Stimulated activated CD4-positive, alpha-beta T cell treated with anti-CD3 and anti-CD28 coated beads, TNF-alpha, amount 100 ng/mL, for 48 hours (primary cell): Measurements from ENCODE around the gene ZNF530.

Source experiments
- DNase-seq, 3 donors: peaks; one replicate each; pipeline ENCODE4 v3.0.0-alpha.2; 2020; ENCODE audit warnings: low read depth in 3 of 3

Gene ZNF530

DNA sequence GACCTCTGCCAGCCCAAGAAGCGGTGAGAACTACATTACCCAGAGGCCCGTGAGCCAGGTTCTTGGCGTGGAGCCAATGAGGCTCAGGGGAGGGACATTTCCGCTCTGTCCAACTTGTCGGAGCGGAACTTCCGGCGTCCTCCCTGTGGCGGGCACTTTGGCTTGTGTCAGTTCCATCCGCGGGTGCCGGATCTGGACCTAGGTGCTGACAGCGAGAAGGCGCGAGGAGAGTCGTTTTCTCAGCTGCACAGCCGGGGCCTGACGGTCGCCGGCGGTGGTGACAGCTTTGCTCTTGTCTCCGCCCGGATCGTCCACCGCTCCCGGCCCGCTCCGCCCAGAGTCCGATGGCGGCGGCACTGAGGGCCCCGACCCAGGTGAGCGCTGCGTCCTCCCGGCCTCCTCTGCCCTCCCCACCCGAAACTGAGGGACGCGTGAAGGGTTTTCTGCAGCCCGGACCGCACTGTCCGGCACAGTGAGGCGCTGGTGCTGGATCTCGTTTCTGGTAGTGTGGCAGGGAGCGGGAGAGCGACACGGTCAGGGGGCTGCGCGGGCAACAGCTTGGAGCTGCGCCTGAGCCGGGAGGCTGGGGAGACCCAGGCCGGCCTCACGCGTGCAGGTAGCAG, at the start of gene ZNF530:
Gene ZNF530, plus strand, starts transcription at position 125 of the 623 bp plus-strand sequence. CDS start 4,461 bp downstream, outside the sequence.
- peak; percentile 82 to 83 (median 82) for DNase-seq

DNA sequence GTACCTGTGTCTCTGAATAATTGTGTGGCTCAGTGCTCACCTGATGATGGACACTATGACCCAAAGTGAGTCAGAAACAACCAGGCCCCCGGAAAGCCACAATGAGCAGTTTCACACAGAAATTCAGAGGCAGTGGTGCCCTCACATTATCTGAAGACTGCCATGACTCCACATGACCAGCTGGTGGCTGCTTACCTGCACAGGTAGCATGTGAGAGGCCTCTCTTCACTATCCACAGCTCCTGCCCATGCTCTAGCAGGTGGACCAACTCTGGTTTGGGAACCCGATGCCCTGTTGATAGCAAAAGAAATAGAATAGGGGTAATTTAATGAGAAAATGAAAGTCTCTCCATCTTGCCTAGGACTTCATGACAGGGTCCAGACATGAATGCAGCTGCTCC, 47.3 kb upstream of the ZNF530 start:
- no peak for DNase-seq

DNA sequence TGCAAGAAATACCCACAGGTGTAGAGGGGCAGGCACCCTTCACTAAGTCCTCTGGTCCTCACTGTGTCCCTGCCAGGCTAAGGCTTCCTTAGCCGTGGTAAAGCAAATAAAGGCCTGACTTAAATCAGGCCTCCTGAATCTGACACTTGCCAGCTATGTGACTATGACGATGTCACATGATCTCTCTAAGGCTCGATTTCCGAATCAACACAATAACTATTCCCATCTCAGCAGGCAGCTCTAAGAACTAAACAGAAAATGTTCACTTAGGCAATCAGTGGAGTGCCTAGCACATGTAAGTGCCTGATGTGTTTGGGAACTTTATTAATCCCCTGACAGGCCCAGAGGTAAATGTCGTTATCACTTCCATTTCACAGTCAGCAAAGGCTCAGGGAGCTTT, 42.0 kb upstream of the ZNF530 start:
- DNase-seq, result no peak

DNA sequence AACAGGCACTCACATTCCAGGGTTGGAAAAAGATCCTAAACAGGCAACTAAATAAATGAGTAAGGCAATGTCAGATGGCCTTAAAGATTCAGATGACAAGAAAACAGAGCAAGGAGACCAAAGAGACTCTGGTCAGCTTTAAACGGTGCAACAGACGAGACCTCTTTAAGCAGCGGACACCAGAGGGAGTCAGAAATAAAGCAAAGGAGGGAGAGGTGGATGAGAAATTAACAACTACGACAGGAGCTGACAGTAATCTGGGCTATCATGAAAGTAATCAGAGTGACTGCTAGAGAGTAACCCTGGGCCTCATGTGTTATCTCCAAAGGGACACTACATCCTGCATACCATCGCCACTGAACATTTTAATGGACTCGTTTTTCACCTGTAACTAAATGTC, 41.2 kb upstream of the ZNF530 start:
- no peak for DNase-seq

DNA sequence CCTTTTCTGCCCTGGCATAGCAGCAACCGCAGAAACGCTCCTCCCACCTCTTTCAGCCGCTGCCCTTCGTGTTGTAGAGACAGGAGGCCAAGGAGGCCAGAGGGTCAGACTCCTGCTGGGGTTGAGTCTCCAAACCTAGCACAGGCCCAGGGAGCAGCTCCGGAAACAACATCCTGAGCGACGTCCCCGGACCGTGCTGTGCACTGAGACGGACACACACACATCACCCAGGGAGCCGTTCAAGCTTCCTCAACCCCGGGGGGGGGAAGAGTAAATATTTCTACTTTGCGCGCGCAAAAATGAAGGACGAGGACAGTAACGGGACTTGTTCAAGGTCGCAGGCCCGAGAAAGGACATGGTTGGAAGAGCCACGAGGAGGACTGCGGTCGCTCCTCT, 40.7 kb upstream of the ZNF530 start:
- no peak for DNase-seq

DNA sequence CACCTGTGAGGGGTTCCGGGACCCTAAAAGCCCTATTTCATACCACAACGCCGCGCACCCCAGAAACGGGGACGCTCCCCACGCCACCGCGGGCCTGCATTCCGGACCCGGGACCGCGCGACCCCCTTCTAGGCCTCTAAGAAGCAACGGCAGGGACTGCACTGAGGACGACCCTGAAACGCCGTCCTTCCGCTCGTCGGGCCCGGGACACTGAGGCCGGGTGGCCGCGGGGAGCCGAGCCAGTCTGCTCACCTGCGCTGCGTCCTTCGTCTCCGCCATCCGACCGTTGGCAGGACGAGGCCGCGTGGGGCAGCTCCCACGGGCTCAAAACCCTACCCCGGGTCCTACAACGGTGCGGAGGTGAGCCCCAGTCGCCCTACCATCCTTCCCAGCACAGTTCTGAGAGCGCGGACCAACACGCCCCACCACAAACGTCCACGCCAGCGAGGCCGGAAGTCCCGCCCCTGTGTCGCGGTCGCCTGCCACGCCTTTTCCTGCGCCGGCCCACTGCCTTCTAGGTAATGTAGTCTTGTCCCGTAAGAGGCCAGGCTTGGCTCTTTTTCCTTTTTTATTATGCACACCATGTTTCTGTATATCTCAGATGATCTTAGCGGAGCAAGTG, 40.2 kb upstream of the ZNF530 start, which contains the start of gene ZNF550:
Gene ZNF550, minus strand, starts transcription at position 460 of the 622 bp plus-strand sequence. Its CDS starts 181 bp downstream, at position 279.
- peak; percentile 74 to 82 (median 79) for DNase-seq

DNA sequence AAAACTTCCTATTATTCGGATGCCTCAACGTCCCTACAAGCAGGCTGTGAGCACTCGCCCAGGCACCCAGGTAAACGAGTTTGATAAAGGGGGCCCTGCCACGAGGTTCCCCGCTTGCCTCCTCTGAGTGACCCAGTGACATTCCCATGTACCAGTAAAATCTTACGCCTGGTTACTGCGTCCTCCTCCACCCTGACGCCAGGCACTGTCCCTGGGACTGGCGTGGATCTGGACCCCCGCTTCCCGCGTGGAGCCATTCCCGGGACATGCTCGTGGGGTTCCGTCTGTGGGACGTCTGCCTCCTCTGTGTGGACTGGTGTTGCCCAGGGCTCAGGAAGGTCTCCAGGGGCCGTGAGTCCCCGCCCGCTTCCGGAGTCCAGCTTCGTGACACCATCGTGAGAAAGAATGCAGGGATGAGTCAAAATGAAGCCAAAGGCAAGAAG, 39.6 kb upstream of the ZNF530 start:
- no peak for DNase-seq

DNA sequence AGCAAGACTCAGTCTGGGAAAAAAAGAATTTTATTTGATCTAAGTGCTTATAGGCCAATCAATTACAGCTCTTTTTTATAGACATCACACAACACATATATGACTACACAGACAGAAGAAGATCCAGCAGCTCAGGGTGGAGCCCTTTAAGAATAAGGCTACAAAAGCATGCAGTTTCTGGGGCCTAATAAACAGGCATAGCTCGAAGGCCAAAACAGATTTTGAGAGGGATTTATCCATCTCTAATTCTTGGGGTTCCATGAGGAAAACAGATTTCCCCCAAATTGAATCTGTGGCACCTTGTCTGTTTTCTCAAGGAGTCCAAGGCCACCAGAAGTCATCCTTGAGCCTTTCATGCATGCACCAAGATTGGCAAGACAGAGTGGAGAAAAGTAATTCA, 36.1 kb upstream of the ZNF530 start:
- DNase-seq, result no peak

DNA sequence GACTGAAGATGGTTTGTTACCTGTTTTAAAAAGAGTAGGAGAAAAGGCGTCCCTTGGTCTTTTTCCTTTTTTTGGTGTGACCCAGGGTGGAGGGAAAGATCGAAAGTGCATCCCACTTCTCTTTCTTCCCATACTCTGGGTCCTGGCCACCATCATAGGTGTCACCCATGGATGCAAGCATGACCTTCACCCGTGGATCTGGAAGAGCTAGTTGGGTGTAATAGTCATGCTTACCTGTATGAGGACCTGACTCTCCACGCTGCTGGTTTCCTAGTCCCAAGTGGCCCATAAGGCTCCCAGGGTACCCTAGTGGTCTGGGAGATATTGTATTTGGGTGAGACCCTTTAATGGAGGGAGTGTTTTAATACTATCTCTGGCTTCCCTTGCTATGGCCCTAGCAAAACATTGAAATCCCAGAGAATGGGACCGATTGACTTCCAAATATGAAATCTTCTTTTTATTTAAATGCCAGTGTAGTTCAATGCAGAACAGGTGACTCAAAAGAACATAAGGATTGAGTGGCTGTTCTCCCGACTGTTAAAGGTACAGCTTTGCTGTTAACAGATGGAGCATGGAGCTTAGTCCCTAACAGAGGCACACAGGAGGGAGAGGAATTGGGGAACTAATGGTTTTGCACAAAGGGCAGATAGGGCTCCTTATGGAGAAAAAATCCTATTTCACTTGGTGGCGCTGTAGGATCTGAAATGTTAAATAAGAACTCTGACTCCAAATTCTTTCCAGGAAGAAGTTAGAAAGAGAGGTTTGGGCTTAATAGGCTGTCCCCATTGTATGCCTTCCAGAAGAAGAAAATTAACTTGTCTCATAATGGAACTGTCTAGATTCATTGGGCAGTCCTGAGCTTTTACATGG, 33.1 kb upstream of the ZNF530 start:
- DNase-seq, result no peak

DNA sequence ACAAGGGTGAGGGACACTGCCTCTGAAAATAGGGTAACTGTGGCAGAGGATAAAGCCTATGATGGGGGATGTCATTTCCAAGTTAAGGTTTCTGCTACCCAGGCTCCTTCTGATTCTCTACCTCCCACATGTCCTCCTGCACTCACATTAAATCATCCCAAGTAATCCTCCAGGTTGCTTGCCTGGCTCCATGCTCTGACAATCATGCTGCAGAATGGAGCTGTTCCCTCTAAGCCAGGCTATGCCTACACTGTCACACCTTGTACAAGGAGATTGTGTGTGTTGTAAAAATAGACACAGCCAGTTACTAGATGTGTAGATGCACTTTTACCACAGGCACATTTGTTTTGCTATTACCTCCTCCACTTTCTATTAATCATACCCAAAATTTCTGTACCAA, 29.0 kb upstream of the ZNF530 start:
- DNase-seq, result no peak

DNA sequence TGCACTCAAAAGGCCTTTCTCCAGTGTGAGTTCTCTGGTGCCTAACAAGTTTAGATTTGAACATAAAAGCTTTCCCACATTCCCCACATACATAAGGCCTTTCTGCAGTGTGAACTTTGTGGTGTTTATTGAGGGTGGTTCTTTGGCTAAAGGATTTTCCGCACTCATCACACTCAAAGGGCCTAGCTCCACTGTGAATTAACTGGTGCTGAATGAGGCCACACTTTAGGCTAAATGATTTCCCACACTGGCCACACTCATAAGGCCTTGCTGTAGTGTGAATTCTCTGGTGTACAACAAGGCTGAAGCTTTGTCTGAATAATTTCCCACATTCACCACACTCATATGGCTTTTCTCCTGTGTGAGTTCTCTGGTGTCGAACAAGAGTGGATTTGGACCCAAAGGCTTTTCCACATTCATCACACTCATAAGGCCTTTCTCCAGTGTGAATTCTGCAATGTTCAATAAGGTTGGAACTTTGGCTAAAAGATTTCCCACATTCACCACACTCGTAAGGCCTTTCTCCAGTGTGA, 27.2 kb upstream of the ZNF530 start:
- no peak for DNase-seq

DNA sequence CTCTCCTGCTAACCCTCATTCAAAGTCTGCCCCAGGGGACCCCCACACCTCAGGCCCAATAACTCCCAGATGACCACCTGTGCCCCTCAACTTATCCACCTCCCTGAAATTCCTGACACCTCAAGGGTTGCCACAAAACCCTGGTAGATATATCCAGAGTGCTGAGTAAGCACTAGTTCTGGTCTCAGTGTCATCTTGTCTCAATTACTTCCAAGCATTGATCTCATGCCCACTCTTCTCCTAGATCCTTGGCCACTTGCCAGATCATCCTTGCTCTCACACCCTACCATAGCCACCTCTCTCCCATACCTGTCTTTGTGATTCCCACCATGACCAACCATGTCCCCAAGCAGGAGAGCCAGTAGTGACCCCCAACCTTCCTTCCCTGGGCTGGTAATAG, 23.0 kb upstream of the ZNF530 start:
- no peak for DNase-seq

DNA sequence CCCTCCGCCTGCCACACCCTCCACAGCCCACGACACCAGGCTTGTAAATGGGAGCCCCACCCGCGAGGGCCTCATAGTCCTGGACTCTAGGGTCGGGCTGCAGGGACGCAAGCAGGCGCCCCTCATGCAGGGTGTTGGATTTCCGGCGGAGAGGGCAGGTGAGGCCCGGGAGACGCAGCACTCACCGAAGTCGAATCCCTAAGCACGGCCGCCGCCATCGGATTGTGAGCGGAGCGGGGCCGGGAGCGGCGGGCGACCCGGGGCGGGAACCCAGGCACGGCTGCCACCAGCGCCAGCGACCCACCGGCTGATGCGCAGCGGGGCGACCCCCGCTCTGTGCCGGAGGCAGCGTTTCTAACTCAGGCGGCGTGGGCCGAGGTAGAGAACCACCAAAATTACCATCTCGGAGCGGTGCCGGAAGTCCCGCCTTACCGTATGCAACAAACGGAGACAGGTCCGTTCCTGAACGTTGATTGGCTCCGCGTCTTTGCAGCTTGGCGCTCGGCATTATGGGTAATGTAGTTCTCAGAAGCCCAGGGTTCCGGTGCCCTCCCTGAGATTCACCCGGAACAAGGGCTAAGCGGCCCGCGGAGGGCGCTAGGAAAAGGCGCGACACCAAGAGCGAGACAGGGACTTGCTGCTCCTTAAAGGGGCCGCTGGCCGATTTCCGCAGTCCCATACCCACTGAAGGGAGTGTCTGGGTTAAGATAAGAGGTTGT, 21.0 kb upstream of the ZNF530 start, which contains the start of gene ZNF416:
Gene ZNF416, minus strand, starts transcription at position 425 of the 719 bp plus-strand sequence. Its CDS starts 207 bp downstream, at position 218.
- DNase-seq, result peak; percentile 89 to 94 (median 91)

DNA sequence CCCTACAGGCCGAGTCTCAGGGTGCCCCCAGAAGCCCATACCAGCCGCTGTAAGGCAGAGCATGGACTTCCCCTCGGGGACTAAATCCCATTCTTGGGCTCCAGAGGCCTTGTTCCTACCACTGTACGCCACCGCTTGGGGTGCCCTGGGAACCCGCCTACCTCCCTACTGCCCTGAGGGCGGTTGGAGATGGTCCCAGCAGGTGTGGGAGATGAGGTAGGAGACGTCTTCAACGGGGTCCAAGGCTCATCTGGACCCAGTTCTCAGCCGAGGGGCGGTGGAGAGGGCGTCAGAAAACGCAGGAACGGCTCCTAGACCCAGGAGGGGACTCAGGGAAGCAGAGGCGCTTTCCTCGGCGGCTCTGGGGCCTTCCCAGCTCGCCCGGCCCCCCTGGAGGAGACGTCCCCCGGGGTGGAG, 16.6 kb upstream of the ZNF530 start:
- no peak for DNase-seq

DNA sequence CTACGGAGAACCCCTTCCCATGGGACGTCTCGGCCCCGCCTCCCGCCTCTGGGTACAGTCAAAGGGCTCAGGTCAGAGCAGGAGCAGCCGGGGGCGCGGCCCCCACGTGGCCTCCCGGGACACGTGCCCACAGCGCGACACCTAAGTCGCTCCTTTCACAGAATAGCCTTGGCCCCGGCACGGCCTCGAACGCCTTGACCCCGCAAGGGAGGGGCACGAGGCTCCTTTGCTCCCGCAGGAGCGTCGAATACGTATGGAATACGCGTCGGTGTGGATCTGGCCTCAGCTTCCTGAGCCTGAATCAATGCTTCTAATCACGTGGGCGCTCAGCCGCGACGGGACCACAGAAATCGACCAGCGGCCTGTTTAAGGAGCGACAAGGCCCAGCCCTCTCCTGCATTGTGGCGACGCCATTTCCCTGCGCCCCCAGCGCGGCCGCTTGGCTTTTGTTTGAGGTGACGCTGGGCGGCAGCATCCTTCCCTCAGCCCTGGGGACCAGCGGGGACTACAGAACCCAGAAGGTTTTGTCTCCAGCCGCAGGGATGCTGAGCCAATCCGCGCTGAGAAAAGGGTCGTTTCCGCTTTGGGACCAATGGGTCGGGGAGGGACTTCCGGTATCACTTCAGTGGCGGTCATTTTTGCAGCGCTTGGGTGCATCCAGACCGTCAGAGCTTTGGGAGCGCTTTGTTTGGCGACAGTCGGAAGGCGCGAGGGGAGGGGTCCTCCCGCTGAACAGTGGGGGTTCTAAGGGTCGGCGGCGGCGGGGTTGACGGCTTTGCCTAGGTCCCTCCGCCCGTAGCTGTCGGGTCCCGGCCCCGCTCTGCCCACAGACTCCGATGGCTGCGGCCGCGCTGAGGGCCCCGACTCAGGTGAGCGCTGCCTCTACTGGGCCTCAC, 15.9 kb upstream of the ZNF530 start, which contains the start of gene ZIK1:
Gene ZIK1, plus strand, starts transcription at position 625 of the 896 bp plus-strand sequence. Its CDS starts 212 bp downstream, at position 837.
- DNase-seq, result peak; percentile 63 to 78 (median 66)

DNA sequence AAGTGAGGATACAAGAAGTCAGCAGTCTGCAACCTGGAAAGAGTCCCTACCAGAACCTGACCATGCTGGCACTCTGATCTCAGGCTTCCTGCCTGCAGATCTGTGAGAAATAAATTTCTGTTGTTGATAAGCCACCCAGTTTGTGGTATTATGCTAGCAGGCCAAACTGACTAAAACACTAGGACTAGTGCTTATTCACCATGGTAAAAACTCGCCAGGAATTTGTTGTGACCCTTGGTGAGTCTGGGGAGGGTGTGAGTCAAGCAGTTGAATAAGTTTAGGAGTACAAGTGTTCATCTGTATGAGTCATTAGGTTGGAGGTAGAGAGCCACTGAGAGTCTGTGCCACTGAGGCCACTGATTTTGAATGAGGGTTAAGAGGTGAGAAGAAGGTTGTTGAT, 12.2 kb upstream of the ZNF530 start:
- no peak for DNase-seq

DNA sequence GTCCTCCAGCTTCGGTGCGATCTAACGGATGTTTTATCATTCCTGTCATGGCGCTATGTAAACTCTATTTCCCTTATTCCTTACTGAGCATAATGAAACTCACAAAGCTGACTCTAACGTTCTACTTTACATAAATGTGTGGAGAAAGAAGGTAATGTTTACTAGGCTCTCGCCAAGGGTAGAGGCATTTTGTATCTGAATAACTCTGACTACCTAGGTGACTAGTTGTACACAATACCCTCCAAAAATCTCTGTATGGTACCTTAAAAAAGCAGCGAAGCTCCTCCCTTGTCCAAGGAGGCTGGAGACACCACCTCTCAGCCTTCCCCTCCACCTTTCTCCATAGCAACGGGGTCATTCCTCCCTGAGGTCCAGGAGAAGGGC, 316 bp upstream of the ZNF530 start:
- no peak for DNase-seq

DNA sequence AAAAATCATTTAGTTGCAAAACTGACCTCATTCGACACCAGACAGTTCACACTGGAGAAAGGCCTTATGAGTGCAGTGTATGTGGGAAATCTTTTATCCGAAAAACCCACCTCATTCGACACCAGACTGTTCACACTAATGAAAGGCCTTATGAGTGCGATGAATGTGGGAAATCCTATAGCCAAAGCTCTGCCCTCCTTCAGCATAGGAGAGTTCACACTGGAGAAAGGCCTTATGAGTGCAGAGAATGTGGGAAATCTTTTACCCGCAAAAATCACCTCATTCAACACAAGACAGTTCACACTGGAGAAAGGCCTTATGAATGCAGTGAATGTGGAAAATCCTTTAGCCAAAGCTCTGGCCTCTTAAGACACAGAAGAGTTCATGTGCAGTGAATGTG, 7.2 kb downstream of the ZNF530 start:
- DNase-seq, result no peak

DNA sequence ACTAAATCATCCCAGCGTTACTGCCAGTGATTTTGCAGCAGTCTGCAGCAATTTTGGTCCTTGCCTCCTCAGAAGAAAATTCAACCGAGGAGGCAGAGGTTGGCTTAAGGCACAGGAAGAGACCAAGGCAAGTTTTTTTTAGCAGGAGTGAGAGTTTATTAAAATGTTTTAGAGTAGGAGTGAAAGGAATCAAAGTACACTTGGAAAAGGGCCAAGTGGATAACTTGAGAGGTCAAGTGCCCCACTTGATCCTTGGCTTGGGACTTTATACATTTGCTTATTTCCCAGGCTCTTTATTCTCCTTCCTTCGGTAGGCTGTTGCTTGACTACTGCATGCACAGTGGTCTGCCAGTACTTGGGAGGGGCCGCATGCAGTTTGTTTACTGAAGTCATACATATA, 11.4 kb downstream of the ZNF530 start:
- DNase-seq, result no peak
